IMR-90 (cell line): Measurements from ENCODE around the gene KLHL12. TPM values are rescaled to one million over a fixed set of nuclear protein-coding genes. Genes with fewer than 3 reads are reported as not detected.

Experiments used
- ATAC-seq: fragments of 200-7000 bp; cut with Tn5 transposase; 2 replicates; pipeline ENCODE4 v1.9.1; 2020; ENCODE audit warnings: low read depth, mild to moderate bottlenecking, moderate library complexity
- BruUV-seq: library from RNA; stranded (reverse); fragments of 400-500 nt; replicated peaks from 2 replicates; lab custom pipeline; 2021; lab: Mats Ljungman, UMichigan
- CTCF ChIA-PET: fragments of 300-600 bp; formaldehyde crosslinking; extraction: SDS; loops from one replicate; lab custom pipeline; 2021; ENCODE audit warnings: antibody characterized with exemption; lab: Yijun Ruan, JAX
- POLR2A ChIA-PET: fragments of 300-600 bp; sonication (Branson Sonifier 250); formaldehyde crosslinking; loops from one replicate; lab custom pipeline; 2022; ENCODE audit warnings: antibody characterized with exemption; ENCODE audit not compliant: unreplicated experiment; lab: Charles Lee
- DNase-seq: peaks from one replicate; pipeline ENCODE4 v3.0.0; 2013
- H2AFZ ChIP-seq: replicated peaks from 2 replicates; pipeline ENCODE3; 2013; ENCODE audit warnings: low read length, mild to moderate bottlenecking; ENCODE audit not compliant: poor library complexity
- H2AK5ac ChIP-seq: 2 replicates; pipeline ENCODE4 v1.6.1; 2013; ENCODE audit warnings: low read depth, low read length, inconsistent platforms
- H2AK9ac ChIP-seq: replicated peaks from 2 replicates; pipeline ENCODE3; 2013; ENCODE audit warnings: mild to moderate bottlenecking, low read depth, low read length, moderate library complexity; ENCODE audit not compliant: poor library complexity
- H2BK120ac ChIP-seq: 2 replicates; pipeline ENCODE4 v1.6.1; 2013; ENCODE audit warnings: low read depth, low read length, inconsistent platforms
- H2BK15ac ChIP-seq: 3 replicates; pipeline ENCODE4 v1.6.1; 2013; ENCODE audit warnings: low read depth, low read length, inconsistent platforms
- H2BK20ac ChIP-seq: 2 replicates; pipeline ENCODE4 v1.6.1; 2013; ENCODE audit warnings: low read depth, mild to moderate bottlenecking, inconsistent platforms, low read length, moderate library complexity
- H2BK5ac ChIP-seq: 2 replicates; pipeline ENCODE4 v1.6.1; 2013; ENCODE audit warnings: mild to moderate bottlenecking, low read depth, low read length, inconsistent platforms; ENCODE audit not compliant: poor library complexity, severe bottlenecking
- H3K14ac ChIP-seq: replicated peaks from 2 replicates; pipeline ENCODE4 v1.6.1; 2013; ENCODE audit warnings: low read depth, low read length, inconsistent platforms
- H3K18ac ChIP-seq: 2 replicates; pipeline ENCODE4 v1.6.1; 2013; ENCODE audit warnings: low read depth, low read length, control low read depth
- H3K23ac ChIP-seq: 2 replicates; pipeline ENCODE4 v1.6.1; 2013; ENCODE audit warnings: low read depth, low read length, inconsistent platforms
- H3K27ac ChIP-seq: 2 replicates; pipeline ENCODE4 v1.5.1; 2013; ENCODE audit warnings: mild to moderate bottlenecking, control low read depth, low read length; ENCODE audit not compliant: insufficient read depth
- H3K27me3 ChIP-seq: 2 replicates; pipeline ENCODE4 v1.6.1; 2013; ENCODE audit warnings: low read length; ENCODE audit not compliant: control insufficient read depth, insufficient read depth
- H3K36me3 ChIP-seq: 2 replicates; pipeline ENCODE4 v1.6.1; 2013; ENCODE audit warnings: low read length, mixed read lengths; ENCODE audit not compliant: control insufficient read depth, insufficient read depth
- H3K4ac ChIP-seq: 2 replicates; pipeline ENCODE4 v1.6.1; 2013; ENCODE audit warnings: low read depth, low read length, inconsistent platforms
- H3K4me1 ChIP-seq: 2 replicates; pipeline ENCODE4 v1.6.1; 2013; ENCODE audit warnings: low read length, mixed read lengths; ENCODE audit not compliant: control insufficient read depth, insufficient read depth
- H3K4me2 ChIP-seq: 2 replicates; pipeline ENCODE4 v1.6.1; 2013; ENCODE audit warnings: low read depth, mild to moderate bottlenecking, control low read depth, low read length, moderate library complexity
- H3K4me3 ChIP-seq: 2 replicates; pipeline ENCODE4 v1.5.1; 2013; ENCODE audit warnings: low read depth, mild to moderate bottlenecking, control low read depth, low read length, moderate library complexity; ENCODE audit not compliant: insufficient read depth
- H3K56ac ChIP-seq: 2 replicates; pipeline ENCODE4 v1.6.1; 2013; ENCODE audit warnings: low read length, inconsistent platforms; ENCODE audit not compliant: insufficient read depth; ENCODE audit errors: extremely low read depth
- H3K79me1 ChIP-seq, 2 experiments: 2 replicates each; pipeline ENCODE4 v1.6.1; 2013; ENCODE audit warnings: low read length in 2 of 2, inconsistent platforms in 1 of 2, low read depth in 1 of 2
- H3K9ac ChIP-seq: 2 replicates; pipeline ENCODE4 v1.6.1; 2013; ENCODE audit warnings: low read depth, low read length, control low read depth
- H3K9me1 ChIP-seq: 2 replicates; pipeline ENCODE4 v1.6.1; 2013; ENCODE audit warnings: low read length, inconsistent platforms; ENCODE audit not compliant: insufficient read depth
- H3K9me3 ChIP-seq: 2 replicates; pipeline ENCODE4 v1.6.1; 2013; ENCODE audit warnings: low read length; ENCODE audit not compliant: control insufficient read depth, insufficient read depth
- H4K20me1 ChIP-seq: 2 replicates; pipeline ENCODE4 v1.6.1; 2013; ENCODE audit warnings: low read length, inconsistent platforms; ENCODE audit not compliant: insufficient read depth
- H4K5ac ChIP-seq: 2 replicates; pipeline ENCODE4 v1.6.1; 2013; ENCODE audit warnings: mild to moderate bottlenecking, low read depth, low read length, control low read depth
- H4K8ac ChIP-seq, 2 experiments: 2 replicates each; pipeline ENCODE4 v1.6.1; 2013; ENCODE audit warnings: low read depth in 2 of 2, low read length in 2 of 2, control low read depth in 1 of 2, inconsistent platforms in 1 of 2
- H4K91ac ChIP-seq: 2 replicates; pipeline ENCODE4 v1.6.1; 2013; ENCODE audit warnings: low read depth, low read length, inconsistent platforms; ENCODE audit not compliant: insufficient read depth
- BHLHE40 ChIP-seq: fragments of 150-350 bp; IDR thresholded peaks from 2 replicates; pipeline ENCODE4 v1.6.1; 2016; ENCODE audit warnings: mild to moderate bottlenecking, low read depth, low read length
- CEBPB ChIP-seq: IDR thresholded peaks from 2 replicates; pipeline ENCODE4 v1.6.1; 2012; ENCODE audit warnings: low read depth, low read length, improper control_type of control experiment
- CHD1 ChIP-seq: IDR thresholded peaks from 2 replicates; pipeline ENCODE4 v1.6.1; 2012; ENCODE audit warnings: low read depth, low read length, improper control_type of control experiment
- CTCF ChIP-seq: conservative IDR thresholded peaks from 2 replicates; pipeline ENCODE4 v1.5.1; 2012; ENCODE audit warnings: mild to moderate bottlenecking, low read depth, low read length, improper control_type of control experiment
- ELK1 ChIP-seq: fragments of 150-350 bp; IDR thresholded peaks from 2 replicates; pipeline ENCODE4 v1.6.1; 2016; ENCODE audit warnings: low read depth, mild to moderate bottlenecking, low read length, moderate library complexity, borderline replicate concordance
- FOS ChIP-seq: fragments of 150-350 bp; IDR thresholded peaks from 2 replicates; pipeline ENCODE4 v1.6.1; 2016; ENCODE audit warnings: low read depth, low read length
- MAFK ChIP-seq: IDR thresholded peaks from 2 replicates; pipeline ENCODE4 v1.6.1; 2012; ENCODE audit warnings: low read depth, low read length, improper control_type of control experiment
- MAZ ChIP-seq: IDR thresholded peaks from 2 replicates; pipeline ENCODE4 v1.6.1; 2012; ENCODE audit warnings: low read depth, mild to moderate bottlenecking, low read length, improper control_type of control experiment, moderate library complexity, borderline replicate concordance
- MXI1 ChIP-seq: IDR thresholded peaks from 2 replicates; pipeline ENCODE4 v1.6.1; 2012; ENCODE audit warnings: low read depth, mild to moderate bottlenecking, low read length, moderate library complexity, borderline replicate concordance
- NFE2L2 ChIP-seq: fragments of 150-350 bp; IDR thresholded peaks from 2 replicates; pipeline ENCODE4 v1.6.1; 2016; ENCODE audit warnings: low read depth, mild to moderate bottlenecking, low read length
- POLR2A ChIP-seq: IDR thresholded peaks from 2 replicates; pipeline ENCODE4 v1.6.1; 2012; ENCODE audit warnings: mild to moderate bottlenecking, low read depth, low read length
- RAD21 ChIP-seq: IDR thresholded peaks from 2 replicates; pipeline ENCODE4 v1.6.1; 2012; ENCODE audit warnings: low read length, improper control_type of control experiment
- RCOR1 ChIP-seq: IDR thresholded peaks from 2 replicates; pipeline ENCODE4 v1.6.1; 2012; ENCODE audit warnings: mild to moderate bottlenecking, low read length, improper control_type of control experiment; ENCODE audit not compliant: insufficient replicate concordance
- RFX5 ChIP-seq: IDR thresholded peaks from 2 replicates; pipeline ENCODE4 v1.8.0; 2012; ENCODE audit warnings: low read depth, mild to moderate bottlenecking, low read length, moderate library complexity
- SMC3 ChIP-seq: fragments of 150-350 bp; IDR thresholded peaks from 2 replicates; pipeline ENCODE4 v1.6.1; 2016; ENCODE audit warnings: low read depth, mild to moderate bottlenecking, antibody characterized with exemption, low read length, moderate library complexity
- USF2 ChIP-seq: fragments of 150-350 bp; IDR thresholded peaks from 2 replicates; pipeline ENCODE4 v1.6.1; 2017; ENCODE audit warnings: mild to moderate bottlenecking, antibody characterized with exemption, low read length, low read depth
- WGBS, 2 experiments: methylation state at CpG; one replicate each; pipeline versions ENCODE4 v1.1.5 to v1.1.7; 2013; ENCODE audit warnings: missing lambda C conversion rate in 2 of 2; ENCODE audit not compliant: insufficient read length in 1 of 2; ENCODE audit errors: extremely low coverage in 2 of 2; 5-methylcytosine and 5-hydroxymethylcytosine counted together
- dilution Hi-C: fragments of 300-500 bp; cut with HindIII; formaldehyde crosslinking; loops from one replicate; pipeline ENCODE4 v1.14.3; 2018; ENCODE audit warnings: low sequenced_read_pairs; ENCODE audit not compliant: unreplicated experiment
- in situ Hi-C: fragments of 300-500 bp; cut with MboI; formaldehyde crosslinking; loops from 3 replicates; pipeline ENCODE4 v1.14.3; 2019; ENCODE audit warnings: low sequenced_read_pairs, inconsistent platforms, mixed read lengths
- intact Hi-C: fragments of 100-400 bp; cut with micrococcal nuclease; formaldehyde crosslinking; loops from 2 replicates; pipeline ENCODE4 v1.10.0; 2022
- polyA plus RNA-seq, 3 experiments: library from polyadenylated mRNA; depleted of rRNA; stranded (reverse); fragments of >200 nt; gene quantifications; 2 replicates each; pipeline ENCODE4 v1.2.3, GENCODE V29; 2012; ENCODE audit warnings: low replicate concordance in 1 of 3
- total RNA-seq: library from RNA; depleted of rRNA; stranded (reverse); fragments of >200 nt; gene quantifications from 2 replicates; pipeline ENCODE4 v1.2.3, GENCODE V29; 2012

Gene KLHL12
- total and polyA plus RNA-seq, 2 of the 4 experiments (the other 2 are of a cell fraction): 17.2 to 38.4 TPM

GRCh38 chr1:202941372-202941771, 14.3 kb upstream of the KLHL12 start:
- peaks cover 0 to 3% of the 10 kb centered on the region in 2 experiments; a peak in 2 of 4 replicates for H3K79me1 ChIP-seq
- POLR2A ChIA-PET: no interaction called here
- no peak overlapping the region for H2AFZ ChIP-seq
- H3K18ac ChIP-seq: no peak overlapping the region
- no peaks in the 10 kb centered on the region for H3K9me1 ChIP-seq
- no peak overlapping the region for H4K91ac ChIP-seq
- no peak overlapping the region for H2BK5ac ChIP-seq
- no TSS peak for BruUV-seq
- no peak overlapping the region for H2BK20ac ChIP-seq
- H3K4me1 ChIP-seq: no peaks in the 10 kb centered on the region
- no peak overlapping the region for H2AK5ac ChIP-seq
- no peak overlapping the region for H2BK15ac ChIP-seq
- H3K27me3 ChIP-seq: no peaks in the 10 kb centered on the region
- H3K23ac ChIP-seq: no peak overlapping the region
- no peak for DNase-seq
- H4K5ac ChIP-seq: no peak overlapping the region
- no peak overlapping the region for H3K4ac ChIP-seq
- H3K36me3 ChIP-seq: peaks cover 35% of the 10 kb centered on the region
- intact Hi-C loops: loop anchor here (5.0 kb wide), 1 partner anchor 34 kb away; no protein-coding TSS in a partner anchor
- TF ChIP-seq RFX5 (no peak), USF2 (no peak), RCOR1 (no peak), POLR2A (no peak), CTCF (no peak), BHLHE40 (no peak), SMC3 (no peak), MAFK (no peak), CHD1 (no peak), NFE2L2 (no peak), RAD21 (no peak), MAZ (no peak), CEBPB (no peak), MXI1 (no peak), ELK1 (no peak), FOS (no peak)
- no peak overlapping the region for H3K27ac ChIP-seq
- dilution Hi-C loops: no loop called here
- no peak overlapping the region for H3K14ac ChIP-seq
- no peak for ATAC-seq
- H3K9ac ChIP-seq: no peak overlapping the region
- H3K4me3 ChIP-seq: no peak overlapping the region
- no peak overlapping the region for H2BK120ac ChIP-seq
- in situ Hi-C loops: no loop called here
- H3K56ac ChIP-seq: no peak overlapping the region
- no peaks in the 10 kb centered on the region for H3K9me3 ChIP-seq
- H3K4me2 ChIP-seq: no peak overlapping the region
- no peaks in the 10 kb centered on the region for H4K20me1 ChIP-seq
- CTCF ChIA-PET: no interaction called here
- no peak overlapping the region for H2AK9ac ChIP-seq
- no peak overlapping the region for H4K8ac ChIP-seq
- WGBS, 2 experiments: no CpG with 5 or more reads among the region's 4 CpGs
